ENCODE measurements around the gene BACH2. TPM values are rescaled to one million over a fixed set of nuclear protein-coding genes. Genes with fewer than 3 reads are reported as not detected.

BACH2 gene
- total RNA-seq, 1 donor from 2014 or later, result 7.8 TPM

DNA sequence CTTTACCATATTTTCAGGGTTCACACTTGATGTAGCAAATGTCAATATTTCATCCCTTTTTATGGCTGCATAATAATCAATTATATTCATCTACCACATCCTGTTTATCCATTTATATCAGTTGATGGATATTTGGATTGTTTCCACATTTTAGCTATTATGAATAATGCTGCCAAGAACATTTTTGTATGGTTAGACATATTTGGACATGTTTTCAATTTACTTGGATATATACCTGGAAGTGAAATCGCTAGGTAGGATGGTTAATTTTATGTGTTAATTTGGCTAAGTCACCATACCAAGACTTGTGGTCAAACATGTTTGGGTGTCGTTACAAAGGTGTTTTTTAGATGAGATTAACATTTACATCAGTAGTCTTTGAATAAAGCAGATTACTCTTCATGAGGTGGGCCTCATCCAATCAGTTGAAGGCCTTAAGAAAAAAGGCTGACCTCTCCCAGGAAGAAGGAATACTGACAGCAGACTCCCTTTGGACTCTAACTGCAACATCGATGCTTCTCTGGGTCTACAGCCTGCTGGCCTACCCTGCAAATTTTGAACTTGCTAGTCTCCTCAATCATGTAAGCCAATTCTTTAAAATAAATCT is 196.5 kb downstream of the BACH2 start:
- Mint-ChIP-seq H3K4me1 (ENCODE audit: low read depth) (peaks cover 44% of the 10 kb centered on the region), H3K27ac (ENCODE audit: unreplicated experiment) (no peak overlapping the region), H3K27me3 (ENCODE audit: low read depth) (no peaks in the 10 kb centered on the region), H3K36me3 (ENCODE audit: low read depth) (no peaks in the 10 kb centered on the region), H3K4me3 (ENCODE audit: unreplicated experiment) (no peak overlapping the region), H3K9me3 (ENCODE audit: low read depth) (no peaks in the 10 kb centered on the region)
- no peak for DNase-seq (ENCODE audit: low spot score)
- TF ChIP-seq, protein P1, sequence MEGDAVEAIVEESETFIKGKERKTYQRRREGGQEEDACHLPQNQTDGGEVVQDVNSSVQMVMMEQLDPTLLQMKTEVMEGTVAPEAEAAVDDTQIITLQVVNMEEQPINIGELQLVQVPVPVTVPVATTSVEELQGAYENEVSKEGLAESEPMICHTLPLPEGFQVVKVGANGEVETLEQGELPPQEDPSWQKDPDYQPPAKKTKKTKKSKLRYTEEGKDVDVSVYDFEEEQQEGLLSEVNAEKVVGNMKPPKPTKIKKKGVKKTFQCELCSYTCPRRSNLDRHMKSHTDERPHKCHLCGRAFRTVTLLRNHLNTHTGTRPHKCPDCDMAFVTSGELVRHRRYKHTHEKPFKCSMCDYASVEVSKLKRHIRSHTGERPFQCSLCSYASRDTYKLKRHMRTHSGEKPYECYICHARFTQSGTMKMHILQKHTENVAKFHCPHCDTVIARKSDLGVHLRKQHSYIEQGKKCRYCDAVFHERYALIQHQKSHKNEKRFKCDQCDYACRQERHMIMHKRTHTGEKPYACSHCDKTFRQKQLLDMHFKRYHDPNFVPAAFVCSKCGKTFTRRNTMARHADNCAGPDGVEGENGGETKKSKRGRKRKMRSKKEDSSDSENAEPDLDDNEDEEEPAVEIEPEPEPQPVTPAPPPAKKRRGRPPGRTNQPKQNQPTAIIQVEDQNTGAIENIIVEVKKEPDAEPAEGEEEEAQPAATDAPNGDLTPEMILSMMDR (IDR thresholded peaks at IDR 0.05), result no peak

DNA sequence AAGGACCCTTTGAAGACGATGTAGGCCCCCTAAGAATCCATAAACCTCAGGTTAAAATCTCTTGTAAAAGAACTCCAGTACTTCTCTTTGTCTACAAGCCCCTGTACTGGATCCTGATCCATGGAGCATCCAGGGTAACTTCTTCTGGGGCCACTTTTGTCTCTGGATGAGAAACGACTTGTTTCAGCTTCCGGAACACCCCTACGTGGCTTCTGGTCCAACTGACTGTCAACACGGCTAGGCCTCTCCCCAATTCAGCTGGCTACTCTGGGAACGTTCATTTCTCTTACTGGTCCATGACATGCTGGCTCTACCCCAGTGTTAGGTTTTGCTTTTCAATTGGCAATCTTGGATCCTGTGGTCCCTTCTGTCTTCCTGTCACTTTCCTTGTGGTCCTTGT is 198.0 kb downstream of the BACH2 start:
- TF ChIP-seq, protein P1 (IDR thresholded peaks at IDR 0.05), result no peak
- no peak for DNase-seq (ENCODE audit: low spot score)
- Mint-ChIP-seq H3K36me3 (ENCODE audit: low read depth) (no peaks in the 10 kb centered on the region), H3K9me3 (ENCODE audit: low read depth) (no peaks in the 10 kb centered on the region), H3K27me3 (ENCODE audit: low read depth) (no peaks in the 10 kb centered on the region), H3K4me1 (ENCODE audit: low read depth) (peaks cover 43% of the 10 kb centered on the region), H3K4me3 (ENCODE audit: unreplicated experiment) (no peak overlapping the region), H3K27ac (ENCODE audit: unreplicated experiment) (peak overlapping the region; percentile 80)

DNA sequence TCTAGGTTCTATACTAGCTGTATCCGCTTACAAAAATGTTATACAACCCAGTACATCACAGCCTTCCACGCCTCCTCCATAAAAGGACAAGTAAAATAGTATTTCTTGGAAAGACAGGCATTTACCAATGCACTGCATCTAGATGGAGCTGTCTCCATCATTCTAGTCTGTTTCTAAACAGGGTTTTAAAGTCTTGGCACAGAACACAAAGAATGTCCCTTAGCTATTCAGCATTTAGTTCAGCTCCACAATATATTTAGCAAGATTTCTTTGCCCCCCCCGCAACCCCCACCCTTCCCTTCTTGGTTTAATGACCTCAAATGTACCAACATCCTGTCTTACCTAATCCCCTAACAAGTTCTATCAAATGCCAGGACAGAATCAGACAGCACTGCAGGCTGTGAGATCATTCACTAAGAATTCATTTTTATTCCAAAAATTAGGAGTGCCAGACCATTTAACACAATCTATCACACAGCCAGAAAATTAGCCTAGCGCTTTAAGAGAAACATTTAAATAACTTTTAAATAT is 198.6 kb downstream of the BACH2 start:
- TF ChIP-seq, protein P1 (IDR thresholded peaks at IDR 0.05), result peak; percentile 81
- Mint-ChIP-seq H3K27me3 (ENCODE audit: low read depth) (no peaks in the 10 kb centered on the region), H3K4me3 (ENCODE audit: unreplicated experiment) (peak overlapping the region; percentile 1), H3K36me3 (ENCODE audit: low read depth) (no peaks in the 10 kb centered on the region), H3K4me1 (ENCODE audit: low read depth) (peaks cover 37% of the 10 kb centered on the region), H3K9me3 (ENCODE audit: low read depth) (no peaks in the 10 kb centered on the region), H3K27ac (ENCODE audit: unreplicated experiment) (peak overlapping the region; percentile 80)
- DNase-seq (ENCODE audit: low spot score), result no peak

DNA sequence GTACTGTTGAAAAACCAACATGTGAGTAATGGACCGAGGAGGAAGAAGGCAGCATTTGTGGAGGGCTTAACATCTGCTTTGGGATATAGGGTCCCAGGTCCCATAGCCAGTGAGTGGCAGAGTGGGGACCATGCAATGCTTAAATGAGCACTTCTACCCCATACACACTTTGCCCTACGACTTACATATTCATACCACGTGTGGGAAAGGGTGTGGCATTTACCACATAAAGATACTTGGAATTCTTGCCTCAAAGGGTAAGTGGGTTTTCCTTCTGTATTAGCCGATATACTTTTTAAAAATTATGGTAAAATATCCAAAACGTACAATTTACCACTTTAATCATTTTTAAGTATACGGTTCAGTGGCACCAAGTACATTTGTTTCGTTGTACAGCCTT is 199.3 kb downstream of the BACH2 start:
- Mint-ChIP-seq H3K4me3 (ENCODE audit: unreplicated experiment) (no peak overlapping the region), H3K9me3 (ENCODE audit: low read depth) (no peaks in the 10 kb centered on the region), H3K27ac (ENCODE audit: unreplicated experiment) (peak overlapping the region; percentile 80), H3K36me3 (ENCODE audit: low read depth) (no peaks in the 10 kb centered on the region), H3K27me3 (ENCODE audit: low read depth) (no peaks in the 10 kb centered on the region), H3K4me1 (ENCODE audit: low read depth) (peaks cover 36% of the 10 kb centered on the region)
- no peak for DNase-seq (ENCODE audit: low spot score)
- TF ChIP-seq, protein P1 (IDR thresholded peaks at IDR 0.05), result no peak

DNA sequence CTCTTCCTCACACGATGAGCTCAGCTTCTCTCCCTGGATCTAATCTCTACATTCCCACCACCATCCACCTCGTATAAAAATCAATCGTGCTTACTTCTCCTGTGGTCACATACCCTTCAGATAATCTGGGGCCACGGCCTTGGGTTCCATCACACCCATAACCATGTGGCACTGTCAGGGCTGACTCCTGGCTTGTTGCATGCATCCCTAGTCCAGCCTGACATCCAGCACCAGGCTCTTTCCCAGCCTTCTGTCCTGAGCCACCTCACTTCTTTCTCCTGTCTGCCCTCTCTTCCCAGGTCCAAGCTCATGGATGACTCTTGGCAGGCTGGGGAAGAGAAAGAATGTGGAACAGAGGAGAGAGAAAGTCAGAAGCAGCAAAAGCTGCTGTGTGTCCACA is 199.8 kb downstream of the BACH2 start:
- H3K27ac Mint-ChIP-seq (ENCODE audit: unreplicated experiment), result peak overlapping the region; percentile 80
- H3K4me3 Mint-ChIP-seq (ENCODE audit: unreplicated experiment), result no peak overlapping the region
- TF ChIP-seq, protein P1 (IDR thresholded peaks at IDR 0.05), result no peak
- H3K27me3 Mint-ChIP-seq (ENCODE audit: low read depth), result no peaks in the 10 kb centered on the region
- H3K4me1 Mint-ChIP-seq (ENCODE audit: low read depth), result peaks cover 36% of the 10 kb centered on the region
- no peak for DNase-seq (ENCODE audit: low spot score)
- H3K36me3 Mint-ChIP-seq (ENCODE audit: low read depth), result no peaks in the 10 kb centered on the region
- no peaks in the 10 kb centered on the region for H3K9me3 Mint-ChIP-seq (ENCODE audit: low read depth)

All from chondrocyte (in vitro differentiated cells).